ENCODE data around the gene TWIST2. TPM values are rescaled to one million over a fixed set of nuclear protein-coding genes. Genes with fewer than 3 reads are reported as not detected.

Gene TWIST2
- total RNA-seq, 1 donor from 2014 or later, result not detected

GRCh38 chr2:238954841-238955591, 107.1 kb downstream of the TWIST2 start:
- intact Hi-C loops (cut with micrococcal nuclease), result no loop called here

GRCh38 chr2:238955648-238956531, 108.0 kb downstream of the TWIST2 start:
- intact Hi-C loops (cut with micrococcal nuclease), result no loop called here

- intact Hi-C loops (cut with micrococcal nuclease), result no loop called here
Observed at GRCh38 chr2:238956676-238957075, 108.8 kb downstream of the TWIST2 start.
